Muscle of arm (tissue), 12 donors: ENCODE data around the gene RBM28. TPM values are rescaled to one million over a fixed set of nuclear protein-coding genes. Genes with fewer than 3 reads are reported as not detected.

ENCODE experiments used
- DNase-seq: peaks from one replicate; pipeline ENCODE4 v3.0.0-alpha.2; 2013
- polyA plus RNA-seq, 12 donors: library from polyadenylated mRNA; unstranded; fragments of 120-200 nt; gene quantifications; one replicate each; pipeline ENCODE4 v1.2.1, GENCODE V29; 2013; ENCODE audit not compliant: insufficient read length in 12 of 12

The RBM28 gene
- polyA plus RNA-seq, 12 donors = 30.5 to 58.7 (median 40.3) TPM; not detected in 1

- no peak for DNase-seq
Measured at GRCh38 chr7:128376077-128376476, 32.4 kb upstream of the RBM28 start.

GRCh38 chr7:128374041-128374440 lies 30.3 kb upstream of the RBM28 start:
- no peak for DNase-seq

- no peak for DNase-seq
Measured at GRCh38 chr7:128373606-128374005, 29.9 kb upstream of the RBM28 start.

GRCh38 chr7:128370491-128370890 lies 26.8 kb upstream of the RBM28 start:
- DNase-seq = no peak

- DNase-seq = no peak
Measured at GRCh38 chr7:128366986-128367385, 23.3 kb upstream of the RBM28 start.

GRCh38 chr7:128366300-128366699 lies 22.6 kb upstream of the RBM28 start:
- DNase-seq = no peak

GRCh38 chr7:128365432-128365831 lies 21.7 kb upstream of the RBM28 start:
- DNase-seq = no peak

- no peak for DNase-seq
Measured at GRCh38 chr7:128364166-128364870, 20.6 kb upstream of the RBM28 start.

GRCh38 chr7:128363261-128363721 lies 19.6 kb upstream of the RBM28 start:
- no peak for DNase-seq

- no peak for DNase-seq
Measured at GRCh38 chr7:128362670-128363069, 19.0 kb upstream of the RBM28 start.

GRCh38 chr7:128361411-128362379 lies 18.0 kb upstream of the RBM28 start, which contains the start of gene PRRT4:
TSS of gene PRRT4 (minus strand) at chr7:128361690.
- no peak for DNase-seq

- DNase-seq = no peak
Measured at GRCh38 chr7:128360359-128360678, 16.6 kb upstream of the RBM28 start.

- DNase-seq = no peak
Measured at GRCh38 chr7:128359939-128360338, 16.2 kb upstream of the RBM28 start.

- DNase-seq = no peak
Measured at GRCh38 chr7:128359336-128359735, 15.6 kb upstream of the RBM28 start.

- DNase-seq = no peak
Measured at GRCh38 chr7:128358233-128358632, 14.5 kb upstream of the RBM28 start.

- no peak for DNase-seq
Measured at GRCh38 chr7:128357217-128357613, 13.5 kb upstream of the RBM28 start.

GRCh38 chr7:128356546-128357216 lies 13.0 kb upstream of the RBM28 start:
- no peak for DNase-seq

GRCh38 chr7:128353610-128354009 lies 9.9 kb upstream of the RBM28 start:
- DNase-seq = no peak

- DNase-seq = no peak
Measured at GRCh38 chr7:128353189-128353588, 9.5 kb upstream of the RBM28 start.

GRCh38 chr7:128352636-128353035 lies 8.9 kb upstream of the RBM28 start:
- no peak for DNase-seq

GRCh38 chr7:128352153-128352537 lies 8.4 kb upstream of the RBM28 start:
- no peak for DNase-seq
